WTC11 (cell line): ENCODE data around the gene POM121L2. TPM values are rescaled to one million over a fixed set of nuclear protein-coding genes. Genes with fewer than 3 reads are reported as not detected.
"Not testable (repeated sequence)": the region's sequence is repeated elsewhere in the genome, so short reads cannot be mapped to it uniquely, and the experiment has no call there.

Source experiments
- ATAC-seq: fragments of 200-7000 bp; cut with Tn5 transposase; 2 replicates; pipeline ENCODE4 v1.10.0; 2021; ENCODE audit warnings: mild to moderate bottlenecking, moderate library complexity
- CTCF ChIA-PET: fragments of 300-600 bp; sonication (Branson Sonifier 250); formaldehyde crosslinking; loops from one replicate; lab custom pipeline; 2021; ENCODE audit warnings: antibody characterized with exemption; lab: Charles Lee
- POLR2A ChIA-PET: fragments of 350-600 bp; sonication (Branson Sonifier 250); formaldehyde crosslinking; loops from one replicate; lab custom pipeline; 2021; ENCODE audit warnings: antibody characterized with exemption; lab: Charles Lee
- DNase-seq: peaks from one replicate; pipeline ENCODE4 v3.0.0; 2021; ENCODE audit warnings: low spot score
- H3K27ac Mint-ChIP-seq: 2 replicates; pipeline ENCODE4 v1.8.0; 2021; ENCODE audit warnings: mixed read lengths
- H3K27me3 Mint-ChIP-seq: 2 replicates; pipeline ENCODE4 v1.8.0; 2021; ENCODE audit warnings: low read depth, mild to moderate bottlenecking, moderate library complexity, mixed read lengths
- H3K36me3 Mint-ChIP-seq: 2 replicates; pipeline ENCODE4 v1.8.0; 2021; ENCODE audit warnings: mixed read lengths
- H3K4me1 Mint-ChIP-seq: 2 replicates; pipeline ENCODE4 v1.8.0; 2022; ENCODE audit warnings: mixed read lengths
- H3K4me3 Mint-ChIP-seq: 2 replicates; pipeline ENCODE4 v1.8.0; 2021; ENCODE audit warnings: mild to moderate bottlenecking, moderate library complexity, mixed read lengths
- H3K9me3 Mint-ChIP-seq: 2 replicates; pipeline ENCODE4 v1.8.0; 2021; ENCODE audit warnings: mixed read lengths
- EMX1 ChIP-seq: fragments of 250-450 bp; sonication (Bioruptor Pico); IDR thresholded peaks from 2 replicates; pipeline ENCODE4 v1.8.0; 2021; ENCODE audit warnings: mild to moderate bottlenecking
- FOXJ3 ChIP-seq: sonication (generic); formaldehyde crosslinking; IDR thresholded peaks from 2 replicates; pipeline ENCODE4 v1.9.0; 2021; ENCODE audit warnings: missing genetic modification reagents, mild to moderate bottlenecking, borderline replicate concordance
- FOXK1 ChIP-seq: sonication (generic); formaldehyde crosslinking; IDR thresholded peaks from 2 replicates; pipeline ENCODE4 v1.8.0; 2022; ENCODE audit warnings: mild to moderate bottlenecking, moderate library complexity, missing genetic modification reagents
- HMGA2 ChIP-seq: fragments of 250-450 bp; sonication (Bioruptor Pico); IDR thresholded peaks from 2 replicates; pipeline ENCODE4 v1.4.0; 2021; ENCODE audit warnings: mild to moderate bottlenecking, moderate library complexity
- MXD4 ChIP-seq: fragments of 250-450 bp; sonication (Bioruptor Pico); IDR thresholded peaks from 2 replicates; pipeline ENCODE4 v1.8.0; 2021; ENCODE audit warnings: mild to moderate bottlenecking, moderate library complexity, borderline replicate concordance
- NFATC4 ChIP-seq: fragments of 250-450 bp; sonication (Bioruptor Pico); IDR thresholded peaks from 2 replicates; pipeline ENCODE4 v1.9.0; 2021; ENCODE audit warnings: mild to moderate bottlenecking
- NFYB ChIP-seq: sonication (generic); formaldehyde crosslinking; conservative IDR thresholded peaks from 2 replicates; pipeline ENCODE4 v1.8.0; 2022; ENCODE audit warnings: low read depth, missing genetic modification reagents
- RELA ChIP-seq: sonication (generic); formaldehyde crosslinking; IDR thresholded peaks from 2 replicates; pipeline ENCODE4 v1.8.1; 2022; ENCODE audit warnings: missing genetic modification reagents, mild to moderate bottlenecking, borderline replicate concordance
- TP53 ChIP-seq: sonication (generic); formaldehyde crosslinking; IDR thresholded peaks from 2 replicates; pipeline ENCODE4 v1.8.1; 2023; ENCODE audit warnings: mild to moderate bottlenecking, missing genetic modification reagents
- ZNF138 ChIP-seq: sonication (generic); formaldehyde crosslinking; conservative IDR thresholded peaks from 2 replicates; pipeline ENCODE4 v1.8.1; 2022; ENCODE audit warnings: mild to moderate bottlenecking, moderate library complexity, missing genetic modification reagents
- ZNF416 ChIP-seq: fragments of 250-450 bp; sonication (Bioruptor Pico); IDR thresholded peaks from 2 replicates; pipeline ENCODE4 v1.9.0; 2021; ENCODE audit warnings: mild to moderate bottlenecking, inconsistent platforms
- ZNF671 ChIP-seq: fragments of 250-450 bp; sonication (Bioruptor Pico); IDR thresholded peaks from 2 replicates; pipeline ENCODE4 v1.8.0; 2021; ENCODE audit warnings: mild to moderate bottlenecking
- total RNA-seq: library from RNA; stranded (reverse); gene quantifications from 3 replicates; pipeline ENCODE4 v1.2.3, GENCODE V29; 2021
- TF ChIP-seq, protein P1 (sequence below): fragments of 250-450 bp; sonication (Bioruptor Pico); conservative IDR thresholded peaks from 2 replicates; pipeline ENCODE4 v1.9.0; 2021; ENCODE audit warnings: mild to moderate bottlenecking
- TF ChIP-seq, protein P2 (sequence below): sonication (generic); formaldehyde crosslinking; IDR thresholded peaks from 2 replicates; pipeline ENCODE4 v1.8.1; 2022; ENCODE audit warnings: mild to moderate bottlenecking, missing genetic modification reagents, moderate library complexity, borderline replicate concordance
- TF ChIP-seq, protein P3 (sequence below): sonication (generic); formaldehyde crosslinking; IDR thresholded peaks from 2 replicates; pipeline ENCODE4 v1.8.0; 2022; ENCODE audit warnings: missing genetic modification reagents
- TF ChIP-seq, protein P4 (sequence below): sonication (generic); formaldehyde crosslinking; IDR thresholded peaks from 2 replicates; pipeline ENCODE4 v1.8.1; 2022; ENCODE audit warnings: mild to moderate bottlenecking, moderate library complexity, missing genetic modification reagents

Gene POM121L2
- total RNA-seq, 1 experiment from 2014 or later = 0.13 TPM

DNA sequence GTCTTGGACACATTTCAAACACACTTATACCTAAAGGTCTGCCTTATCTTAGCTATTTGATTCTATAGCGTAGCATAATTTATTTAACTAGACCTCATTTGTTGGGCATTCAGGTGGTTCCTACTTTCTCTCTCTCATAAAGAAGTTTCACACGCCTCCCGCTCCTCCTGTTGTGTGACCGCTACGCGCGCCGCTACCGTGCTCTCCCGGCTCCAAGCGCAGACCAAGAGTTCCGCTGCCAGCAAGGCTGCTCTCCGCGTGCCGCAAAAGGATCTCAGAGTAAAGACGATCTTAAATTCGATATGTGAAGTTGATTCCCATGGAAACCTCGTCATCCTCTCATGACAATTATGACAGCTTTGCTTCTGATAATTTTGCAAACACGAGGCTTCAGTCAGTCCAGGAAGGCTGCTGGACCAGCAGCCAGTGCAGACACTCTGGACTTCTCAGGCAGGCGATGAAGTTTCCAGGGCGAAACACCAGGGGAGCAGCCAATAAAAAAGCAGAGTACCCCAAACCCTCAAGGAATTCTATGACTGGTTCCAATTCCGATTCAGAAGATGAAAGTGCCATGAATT is 44.1 kb downstream of the POM121L2 start:
- ATAC-seq (peak; percentile 73), DNase-seq (no peak)
- peaks cover 7% of the 10 kb centered on the region for H3K4me1 Mint-ChIP-seq
- H3K36me3 Mint-ChIP-seq = no peaks in the 10 kb centered on the region
- H3K9me3 Mint-ChIP-seq = no peaks in the 10 kb centered on the region
- H3K4me3 Mint-ChIP-seq = peak overlapping the region; percentile 70
- POLR2A ChIA-PET = no interaction called here
- CTCF ChIA-PET = no interaction called here
- H3K27ac Mint-ChIP-seq = no peak overlapping the region
- TF ChIP-seq ZNF138 (CRISPR knock-in tag) (no peak), RELA (no peak), ZNF416 (CRISPR knock-in tag) (no peak), EMX1 (CRISPR knock-in tag) (no peak), HMGA2 (CRISPR knock-in tag) (no peak), NFATC4 (CRISPR knock-in tag) (no peak), TP53 (CRISPR knock-in tag) (no peak), NFYB (CRISPR knock-in tag) (no peak)
- TF ChIP-seq, protein P1, sequence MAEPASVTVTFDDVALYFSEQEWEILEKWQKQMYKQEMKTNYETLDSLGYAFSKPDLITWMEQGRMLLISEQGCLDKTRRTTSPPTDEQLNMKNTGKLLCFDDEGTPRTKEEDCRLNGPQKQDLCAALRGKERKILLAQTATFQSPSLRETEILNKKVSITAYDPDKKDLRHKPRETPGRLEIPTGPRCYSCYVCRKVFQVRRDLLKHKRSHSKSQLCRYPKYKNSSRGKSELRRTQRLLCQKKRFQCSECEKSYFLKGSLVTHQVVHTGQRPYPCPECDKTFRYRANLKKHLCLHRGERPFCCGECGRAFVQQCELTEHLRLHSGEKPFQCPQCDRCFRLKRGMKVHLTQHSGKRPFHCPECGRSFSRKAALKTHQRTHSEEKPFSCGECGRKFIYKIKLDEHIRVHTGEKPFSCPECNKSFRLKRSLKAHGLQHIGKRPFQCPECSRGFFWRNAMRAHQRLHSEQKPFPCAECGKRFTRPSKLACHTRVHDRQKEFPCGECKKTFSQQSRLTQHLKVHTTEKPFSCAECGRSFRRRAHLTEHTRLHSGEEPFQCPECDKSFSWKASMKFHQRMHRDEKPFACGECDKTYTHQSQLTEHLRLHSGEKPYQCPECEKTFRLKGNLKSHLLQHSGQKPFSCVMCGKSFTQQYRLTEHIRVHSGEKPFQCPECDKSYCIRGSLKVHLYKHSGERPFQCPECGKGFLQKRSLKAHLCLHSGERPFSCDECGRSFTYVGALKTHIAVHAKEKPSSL (CRISPR knock-in tag) = no peak
- TF ChIP-seq, protein P2, sequence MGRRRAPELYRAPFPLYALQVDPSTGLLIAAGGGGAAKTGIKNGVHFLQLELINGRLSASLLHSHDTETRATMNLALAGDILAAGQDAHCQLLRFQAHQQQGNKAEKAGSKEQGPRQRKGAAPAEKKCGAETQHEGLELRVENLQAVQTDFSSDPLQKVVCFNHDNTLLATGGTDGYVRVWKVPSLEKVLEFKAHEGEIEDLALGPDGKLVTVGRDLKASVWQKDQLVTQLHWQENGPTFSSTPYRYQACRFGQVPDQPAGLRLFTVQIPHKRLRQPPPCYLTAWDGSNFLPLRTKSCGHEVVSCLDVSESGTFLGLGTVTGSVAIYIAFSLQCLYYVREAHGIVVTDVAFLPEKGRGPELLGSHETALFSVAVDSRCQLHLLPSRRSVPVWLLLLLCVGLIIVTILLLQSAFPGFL = no peak
- TF ChIP-seq, protein P3, sequence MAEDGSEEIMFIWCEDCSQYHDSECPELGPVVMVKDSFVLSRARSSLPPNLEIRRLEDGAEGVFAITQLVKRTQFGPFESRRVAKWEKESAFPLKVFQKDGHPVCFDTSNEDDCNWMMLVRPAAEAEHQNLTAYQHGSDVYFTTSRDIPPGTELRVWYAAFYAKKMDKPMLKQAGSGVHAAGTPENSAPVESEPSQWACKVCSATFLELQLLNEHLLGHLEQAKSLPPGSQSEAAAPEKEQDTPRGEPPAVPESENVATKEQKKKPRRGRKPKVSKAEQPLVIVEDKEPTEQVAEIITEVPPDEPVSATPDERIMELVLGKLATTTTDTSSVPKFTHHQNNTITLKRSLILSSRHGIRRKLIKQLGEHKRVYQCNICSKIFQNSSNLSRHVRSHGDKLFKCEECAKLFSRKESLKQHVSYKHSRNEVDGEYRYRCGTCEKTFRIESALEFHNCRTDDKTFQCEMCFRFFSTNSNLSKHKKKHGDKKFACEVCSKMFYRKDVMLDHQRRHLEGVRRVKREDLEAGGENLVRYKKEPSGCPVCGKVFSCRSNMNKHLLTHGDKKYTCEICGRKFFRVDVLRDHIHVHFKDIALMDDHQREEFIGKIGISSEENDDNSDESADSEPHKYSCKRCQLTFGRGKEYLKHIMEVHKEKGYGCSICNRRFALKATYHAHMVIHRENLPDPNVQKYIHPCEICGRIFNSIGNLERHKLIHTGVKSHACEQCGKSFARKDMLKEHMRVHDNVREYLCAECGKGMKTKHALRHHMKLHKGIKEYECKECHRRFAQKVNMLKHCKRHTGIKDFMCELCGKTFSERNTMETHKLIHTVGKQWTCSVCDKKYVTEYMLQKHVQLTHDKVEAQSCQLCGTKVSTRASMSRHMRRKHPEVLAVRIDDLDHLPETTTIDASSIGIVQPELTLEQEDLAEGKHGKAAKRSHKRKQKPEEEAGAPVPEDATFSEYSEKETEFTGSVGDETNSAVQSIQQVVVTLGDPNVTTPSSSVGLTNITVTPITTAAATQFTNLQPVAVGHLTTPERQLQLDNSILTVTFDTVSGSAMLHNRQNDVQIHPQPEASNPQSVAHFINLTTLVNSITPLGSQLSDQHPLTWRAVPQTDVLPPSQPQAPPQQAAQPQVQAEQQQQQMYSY (CRISPR knock-in tag) = no peak
- TF ChIP-seq, protein P4, sequence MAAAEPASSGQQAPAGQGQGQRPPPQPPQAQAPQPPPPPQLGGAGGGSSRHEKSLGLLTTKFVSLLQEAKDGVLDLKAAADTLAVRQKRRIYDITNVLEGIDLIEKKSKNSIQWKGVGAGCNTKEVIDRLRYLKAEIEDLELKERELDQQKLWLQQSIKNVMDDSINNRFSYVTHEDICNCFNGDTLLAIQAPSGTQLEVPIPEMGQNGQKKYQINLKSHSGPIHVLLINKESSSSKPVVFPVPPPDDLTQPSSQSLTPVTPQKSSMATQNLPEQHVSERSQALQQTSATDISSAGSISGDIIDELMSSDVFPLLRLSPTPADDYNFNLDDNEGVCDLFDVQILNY (CRISPR knock-in tag) = no peak
- peaks cover 38% of the 10 kb centered on the region for H3K27me3 Mint-ChIP-seq

DNA sequence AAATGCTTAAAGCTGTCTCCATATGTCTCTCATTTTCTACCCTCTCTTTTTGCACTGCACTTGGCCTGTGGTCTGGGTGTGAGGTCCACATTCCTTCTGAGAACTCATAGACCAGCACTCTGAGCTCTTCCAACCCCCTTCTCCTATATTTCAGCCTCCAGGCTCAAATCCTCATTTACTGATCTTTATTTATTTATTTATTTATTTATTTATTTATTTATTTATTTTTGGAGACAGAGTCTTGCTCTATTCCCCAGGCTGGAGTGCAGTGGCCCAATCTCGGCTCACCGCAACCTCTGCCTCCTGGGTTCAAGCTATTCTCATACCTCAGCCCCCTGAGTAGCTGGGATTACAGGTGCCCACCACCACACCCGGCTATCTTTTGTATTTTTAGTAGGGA is 45.1 kb downstream of the POM121L2 start:
- peaks cover 44% of the 10 kb centered on the region for H3K27me3 Mint-ChIP-seq
- DNase-seq, H3K36me3 Mint-ChIP-seq, H3K4me1 Mint-ChIP-seq, POLR2A ChIA-PET, CTCF ChIA-PET, H3K4me3 Mint-ChIP-seq, H3K9me3 Mint-ChIP-seq, ATAC-seq, H3K27ac Mint-ChIP-seq: not testable (repeated sequence)

DNA sequence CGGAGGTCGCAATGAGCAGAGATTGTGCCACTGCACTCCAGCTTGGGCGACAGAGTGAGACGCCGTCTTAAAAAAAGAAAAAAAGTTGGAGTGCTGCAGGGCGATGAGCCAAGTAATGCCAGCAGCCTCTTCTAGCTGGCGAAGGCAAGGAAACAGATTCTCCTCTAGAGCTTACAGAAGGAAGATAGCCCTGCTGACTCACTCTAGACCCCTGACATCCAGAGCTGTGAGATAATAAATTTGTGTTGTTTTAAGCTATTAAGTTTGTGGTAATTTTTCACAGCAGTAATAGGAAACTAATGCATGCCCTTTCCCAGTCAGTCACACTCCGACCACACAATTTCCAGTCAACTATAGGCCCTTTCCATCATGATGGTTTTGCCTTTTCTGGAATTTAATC is 48.2 kb downstream of the POM121L2 start:
- ChIA-PET POLR2A (no interaction called here), CTCF (no interaction called here)
- ATAC-seq (no peak), DNase-seq (no peak)
- Mint-ChIP-seq H3K36me3 (no peaks in the 10 kb centered on the region), H3K4me1 (peaks cover 14% of the 10 kb centered on the region), H3K9me3 (no peaks in the 10 kb centered on the region), H3K27me3 (peaks cover 46% of the 10 kb centered on the region), H3K4me3 (no peak overlapping the region), H3K27ac (no peak overlapping the region)
- no peak for TF ChIP-seq ZNF671 (CRISPR knock-in tag)
- no peak for TF ChIP-seq MXD4 (CRISPR knock-in tag)
- TF ChIP-seq FOXK1 (CRISPR knock-in tag) = no peak
- no peak for TF ChIP-seq FOXJ3 (CRISPR knock-in tag)
